Stomach (tissue), 4 donors: ENCODE results near the gene OPCML.

Experiments
- EP300 ChIP-seq: sonication (generic); formaldehyde crosslinking; IDR thresholded peaks from one replicate; pipeline ENCODE4 v1.6.1; 2017; ENCODE audit warnings: antibody characterized with exemption
- POLR2A ChIP-seq, 4 donors: fragments of 450-650 bp; IDR thresholded peaks; one replicate each; pipeline ENCODE4 v1.6.1; 2016; ENCODE audit warnings: antibody characterized with exemption in 4 of 4, control low read depth in 2 of 4, mild to moderate bottlenecking in 1 of 4, moderate library complexity in 1 of 4
- TF ChIP-seq, protein P1 (sequence below), 7 experiments: fragments of 450-650 bp in 4 of 7; fragments of 200-600 bp in 3 of 7; sonication (generic) in 3 of 7; IDR thresholded peaks; one replicate each; pipeline ENCODE4 v1.5.1; 2016 to 2019; ENCODE audit warnings: antibody characterized with exemption in 7 of 7, control low read depth in 2 of 7, mild to moderate bottlenecking in 1 of 7

DNA sequence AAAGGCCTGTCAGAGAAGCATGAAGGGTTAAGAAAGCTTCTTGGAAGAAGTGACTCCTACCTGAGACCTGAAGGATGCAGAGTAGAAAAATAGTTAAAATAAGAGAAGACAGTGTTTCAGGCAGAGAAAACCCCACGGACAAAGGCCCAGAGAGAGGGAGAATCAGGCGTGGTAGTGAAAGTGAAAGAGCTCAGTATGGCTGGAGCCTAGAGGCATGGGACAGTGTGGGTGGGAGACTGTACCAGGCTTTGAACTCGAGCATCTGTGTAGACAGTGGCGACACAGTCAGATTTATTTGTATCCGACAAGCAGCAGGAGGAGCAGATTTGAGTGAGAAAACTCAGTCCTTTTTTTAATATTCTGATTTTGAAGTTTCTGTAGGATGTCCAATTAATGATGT is 360.0 kb downstream of the OPCML start:
- no peak for TF ChIP-seq POLR2A (IDR thresholded peaks at IDR 0.05)
- TF ChIP-seq, protein P1, sequence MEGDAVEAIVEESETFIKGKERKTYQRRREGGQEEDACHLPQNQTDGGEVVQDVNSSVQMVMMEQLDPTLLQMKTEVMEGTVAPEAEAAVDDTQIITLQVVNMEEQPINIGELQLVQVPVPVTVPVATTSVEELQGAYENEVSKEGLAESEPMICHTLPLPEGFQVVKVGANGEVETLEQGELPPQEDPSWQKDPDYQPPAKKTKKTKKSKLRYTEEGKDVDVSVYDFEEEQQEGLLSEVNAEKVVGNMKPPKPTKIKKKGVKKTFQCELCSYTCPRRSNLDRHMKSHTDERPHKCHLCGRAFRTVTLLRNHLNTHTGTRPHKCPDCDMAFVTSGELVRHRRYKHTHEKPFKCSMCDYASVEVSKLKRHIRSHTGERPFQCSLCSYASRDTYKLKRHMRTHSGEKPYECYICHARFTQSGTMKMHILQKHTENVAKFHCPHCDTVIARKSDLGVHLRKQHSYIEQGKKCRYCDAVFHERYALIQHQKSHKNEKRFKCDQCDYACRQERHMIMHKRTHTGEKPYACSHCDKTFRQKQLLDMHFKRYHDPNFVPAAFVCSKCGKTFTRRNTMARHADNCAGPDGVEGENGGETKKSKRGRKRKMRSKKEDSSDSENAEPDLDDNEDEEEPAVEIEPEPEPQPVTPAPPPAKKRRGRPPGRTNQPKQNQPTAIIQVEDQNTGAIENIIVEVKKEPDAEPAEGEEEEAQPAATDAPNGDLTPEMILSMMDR (IDR thresholded peaks at IDR 0.05) = no peak
- TF ChIP-seq EP300 = no peak
